ENCODE results near the gene CCDC171.

Gene CCDC171

GRCh38 chr9:15735083-15735857, 182.4 kb downstream of the CCDC171 start:
- TF ChIP-seq CTCF (IDR thresholded peaks at IDR 0.05) (no peak), ZFX (IDR thresholded peaks at IDR 0.05; ENCODE audit: borderline replicate concordance) (no peak)
- H3K27ac ChIP-seq, result no peak overlapping the region

GRCh38 chr9:15736569-15736968, 183.7 kb downstream of the CCDC171 start:
- H3K27ac ChIP-seq, result no peak overlapping the region
- TF ChIP-seq ZFX (IDR thresholded peaks at IDR 0.05; ENCODE audit: borderline replicate concordance) (no peak), CTCF (IDR thresholded peaks at IDR 0.05) (no peak)

GRCh38 chr9:15738011-15738410, 185.2 kb downstream of the CCDC171 start:
- TF ChIP-seq CTCF (IDR thresholded peaks at IDR 0.05) (no peak), ZFX (IDR thresholded peaks at IDR 0.05; ENCODE audit: borderline replicate concordance) (no peak)
- H3K27ac ChIP-seq, result no peak overlapping the region

- TF ChIP-seq ZFX (IDR thresholded peaks at IDR 0.05; ENCODE audit: borderline replicate concordance) (no peak), CTCF (IDR thresholded peaks at IDR 0.05) (no peak)
- no peak overlapping the region for H3K27ac ChIP-seq
These were observed 188.2 kb downstream of the CCDC171 start for GRCh38 chr9:15741015-15741414.

- TF ChIP-seq ZFX (IDR thresholded peaks at IDR 0.05; ENCODE audit: borderline replicate concordance), result no peak
- no peak for TF ChIP-seq CTCF (IDR thresholded peaks at IDR 0.05)
These were observed 190.7 kb downstream of the CCDC171 start for GRCh38 chr9:15743512-15743911.

GRCh38 chr9:15744196-15744595, 191.4 kb downstream of the CCDC171 start:
- no peak overlapping the region for H3K27ac ChIP-seq
- TF ChIP-seq ZFX (IDR thresholded peaks at IDR 0.05; ENCODE audit: borderline replicate concordance), result no peak
- no peak for TF ChIP-seq CTCF (IDR thresholded peaks at IDR 0.05)

More at GRCh38 chr9:15743512-15743911, 190.7 kb downstream of the CCDC171 start:
- no peak overlapping the region for H3K27ac ChIP-seq

- TF ChIP-seq ZFX (IDR thresholded peaks at IDR 0.05; ENCODE audit: borderline replicate concordance), result no peak
- no peak for TF ChIP-seq CTCF (IDR thresholded peaks at IDR 0.05)
- no peak overlapping the region for H3K27ac ChIP-seq
These were observed 194.1 kb downstream of the CCDC171 start for GRCh38 chr9:15746905-15747304.

Measured in 22Rv1 (cell line).